ENCODE measurements around the gene FMN1.

FMN1 gene

DNA sequence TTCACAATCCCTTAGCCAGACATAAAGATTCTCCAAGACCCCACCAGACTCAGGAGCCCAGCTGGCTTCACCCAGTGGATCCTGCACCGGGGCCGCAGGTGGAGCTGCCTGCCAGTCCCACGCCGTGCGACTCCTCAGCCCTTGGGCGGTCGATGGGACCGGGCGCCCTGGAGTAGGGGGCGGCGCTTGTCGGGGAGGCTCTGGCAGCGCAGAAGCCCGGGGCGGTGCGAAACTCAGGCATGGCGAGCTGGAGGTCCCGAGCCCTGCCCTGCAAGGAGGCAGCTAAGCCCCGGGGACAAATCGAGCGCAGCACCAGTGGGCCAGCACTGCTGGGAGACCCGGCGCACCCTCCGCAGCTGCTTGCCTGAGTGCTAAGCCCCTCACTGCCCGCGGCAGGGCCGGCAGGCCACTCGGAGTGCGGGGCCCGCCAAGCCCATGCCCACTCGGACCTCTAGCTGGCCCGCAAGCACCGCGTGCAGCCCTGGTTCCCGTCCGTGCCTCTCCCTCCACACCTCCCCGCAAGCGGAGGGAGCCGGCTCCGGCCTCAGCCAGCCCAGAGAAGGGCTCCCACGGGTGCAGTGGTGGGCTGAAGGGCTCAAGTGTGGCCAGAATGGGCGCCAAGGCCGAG is 175.0 kb downstream of the FMN1 start:
- H3K9me3 Mint-ChIP-seq: no peaks in the 10 kb centered on the region
- H3K27me3 Mint-ChIP-seq: no peaks in the 10 kb centered on the region
- H3K4me1 Mint-ChIP-seq: no peaks in the 10 kb centered on the region
- ATAC-seq (no peak), DNase-seq (no peak)
- no peak overlapping the region for H3K27ac Mint-ChIP-seq
- no peak overlapping the region for H3K4me3 Mint-ChIP-seq

DNA sequence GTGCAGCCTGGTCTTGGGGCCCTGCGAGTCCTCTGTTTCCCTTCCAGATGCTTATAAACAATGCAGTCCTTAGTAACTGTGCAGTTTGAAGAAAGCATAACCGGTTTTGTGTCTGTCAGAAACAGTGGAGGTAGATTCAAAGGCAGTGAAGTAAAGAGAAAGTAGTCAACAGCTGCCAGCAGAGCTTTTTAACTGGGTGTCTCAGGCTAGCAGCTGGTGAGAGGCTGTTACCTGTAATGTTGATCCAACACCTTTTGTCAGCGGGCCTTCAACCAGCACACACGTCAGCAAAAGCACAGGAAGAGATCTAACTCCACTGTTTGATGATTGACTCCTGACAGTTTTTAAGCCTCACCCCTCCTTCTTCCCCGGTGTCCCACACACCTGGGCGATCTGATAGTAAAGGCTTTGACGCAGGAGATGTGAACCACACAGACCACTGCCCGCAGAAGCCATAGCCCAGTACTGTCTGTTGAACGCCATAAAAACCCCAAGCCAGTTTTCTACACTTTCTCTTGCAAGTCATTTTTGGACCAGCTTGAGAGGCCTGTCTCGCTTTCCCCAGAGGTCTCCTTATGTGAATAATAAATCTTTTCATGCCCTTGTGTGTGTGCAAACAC is 178.0 kb downstream of the FMN1 start:
- no peaks in the 10 kb centered on the region for H3K9me3 Mint-ChIP-seq

DNA sequence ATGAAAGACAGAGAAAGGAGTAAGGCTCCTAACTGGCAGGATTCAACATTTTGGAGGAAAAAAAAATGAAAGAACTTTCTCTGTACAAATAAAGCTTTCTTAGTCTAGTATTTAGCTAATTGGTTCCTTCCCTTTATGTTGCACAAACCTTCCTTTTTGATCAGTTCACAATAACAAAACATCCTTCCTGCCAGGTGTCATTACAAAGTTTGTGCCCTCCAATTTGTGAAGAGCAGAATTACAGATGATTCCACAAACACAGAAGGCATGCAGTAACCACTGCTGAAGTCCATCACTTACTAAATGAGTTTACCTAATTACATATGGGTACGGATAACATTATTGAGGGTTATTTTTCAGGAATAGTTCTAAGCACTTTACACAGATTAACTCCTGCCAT is 179.9 kb downstream of the FMN1 start:
- Mint-ChIP-seq H3K27ac (no peak overlapping the region), H3K27me3 (no peaks in the 10 kb centered on the region), H3K9me3 (no peaks in the 10 kb centered on the region), H3K4me3 (no peak overlapping the region), H3K4me1 (no peaks in the 10 kb centered on the region)
- ATAC-seq (no peak), DNase-seq (no peak)

More for the DNA sequence above, 178.0 kb downstream of the FMN1 start:
- peak overlapping the region in 1 of 2 donors; percentile 23 for H3K4me3 Mint-ChIP-seq
- ATAC-seq: peak; percentile 87
- H3K27ac Mint-ChIP-seq: peak overlapping the region; percentile 59 to 65
- H3K27me3 Mint-ChIP-seq: no peaks in the 10 kb centered on the region
- DNase-seq: peak in 1 of 2 donors; percentile 57
- no peaks in the 10 kb centered on the region for H3K4me1 Mint-ChIP-seq

DNA sequence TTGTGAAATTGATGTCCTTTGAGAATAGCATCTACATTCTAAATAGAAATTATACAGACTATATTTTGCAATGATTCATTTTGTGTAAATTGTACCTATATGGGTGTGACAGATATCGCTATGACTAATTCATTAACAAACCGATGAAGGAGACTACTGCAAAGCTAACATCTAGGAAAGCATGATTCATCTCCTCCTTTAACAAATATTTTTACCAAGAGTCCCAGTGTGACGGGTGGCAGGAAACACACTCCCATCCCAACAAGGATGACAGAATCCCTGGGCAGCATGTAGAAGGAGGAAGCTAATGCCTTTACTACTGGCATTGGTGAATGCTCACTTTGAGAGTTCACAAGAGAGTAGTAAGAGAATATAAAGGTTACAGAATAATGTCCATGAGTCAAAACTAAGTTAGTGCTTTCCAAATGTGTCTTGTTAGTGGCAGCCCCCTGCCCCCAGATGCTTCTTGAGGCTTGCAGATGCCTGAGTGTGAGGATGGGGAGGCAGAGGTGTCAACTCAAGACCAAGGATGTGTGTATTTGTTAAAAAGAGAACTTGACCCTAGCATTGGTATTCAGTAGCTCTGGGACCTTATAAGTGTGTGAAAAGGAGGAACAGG is 180.6 kb downstream of the FMN1 start:
- Mint-ChIP-seq H3K9me3 (no peaks in the 10 kb centered on the region), H3K4me1 (no peaks in the 10 kb centered on the region), H3K27ac (no peak overlapping the region), H3K27me3 (peaks cover 5% of the 10 kb centered on the region), H3K4me3 (no peak overlapping the region)
- ATAC-seq (peak; percentile 62), DNase-seq (no peak)

DNA sequence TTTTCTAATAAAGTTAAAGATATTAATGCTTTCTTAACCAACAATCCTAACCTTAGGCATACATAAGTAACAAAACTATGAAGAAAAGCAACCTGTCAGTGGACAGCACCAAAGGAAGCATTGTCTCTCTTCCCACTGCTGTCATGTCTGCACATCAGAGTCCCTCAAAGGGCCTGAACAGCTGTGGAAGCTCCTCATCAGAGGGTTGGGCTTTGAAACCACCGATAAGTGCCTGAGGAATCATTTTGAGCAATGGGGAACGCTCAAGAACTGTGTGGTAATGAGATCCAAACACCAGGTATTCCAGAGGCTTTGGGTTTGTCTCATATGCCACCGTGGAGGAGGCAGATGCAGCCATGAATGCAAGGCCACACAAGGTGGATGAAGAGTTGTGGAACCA is 182.5 kb downstream of the FMN1 start:
- DNase-seq (no peak), ATAC-seq (no peak)
- no peaks in the 10 kb centered on the region for H3K9me3 Mint-ChIP-seq
- H3K4me1 Mint-ChIP-seq: no peaks in the 10 kb centered on the region
- H3K27ac Mint-ChIP-seq: no peak overlapping the region
- peaks cover 20% of the 10 kb centered on the region for H3K27me3 Mint-ChIP-seq
- no peak overlapping the region for H3K4me3 Mint-ChIP-seq

DNA sequence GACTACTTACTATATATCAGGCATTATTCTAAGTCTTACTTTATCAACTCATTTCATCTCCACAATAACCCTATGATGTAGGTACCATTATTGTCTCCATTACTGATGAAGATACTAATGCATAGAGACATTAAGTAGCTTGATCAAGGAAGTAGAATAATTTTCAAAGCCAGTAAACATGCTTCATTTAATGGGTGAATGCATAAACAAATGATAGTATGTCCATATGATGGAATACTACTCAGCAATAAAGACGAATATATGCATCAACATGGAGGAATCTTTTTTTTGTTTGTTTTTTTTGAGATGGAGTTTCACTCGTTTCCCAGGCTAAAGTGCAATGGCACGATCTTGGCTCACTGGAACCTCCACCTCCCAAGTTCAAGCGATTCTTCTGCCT is 184.9 kb downstream of the FMN1 start:
- peaks cover 31% of the 10 kb centered on the region for H3K27me3 Mint-ChIP-seq

DNA sequence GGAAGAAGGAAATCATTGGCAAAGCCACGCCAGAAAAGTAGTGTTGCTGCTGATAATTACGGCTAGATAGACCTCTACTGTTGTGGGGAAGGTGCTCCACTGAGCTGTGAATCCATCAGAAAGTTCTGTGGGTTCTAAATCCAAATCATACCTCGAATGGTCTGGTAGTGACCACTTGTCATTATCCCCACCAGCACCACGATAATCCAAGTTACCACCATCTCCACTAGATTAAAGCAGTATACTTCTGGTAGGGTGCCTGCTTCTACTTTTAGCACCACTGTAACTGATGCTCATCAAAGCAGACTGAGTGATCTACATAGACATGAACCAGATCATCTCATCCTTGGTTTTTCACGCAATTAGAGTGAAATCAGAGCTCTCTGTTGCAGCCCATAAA is 185.5 kb downstream of the FMN1 start:
- Mint-ChIP-seq H3K27me3 (peaks cover 31% of the 10 kb centered on the region), H3K9me3 (no peaks in the 10 kb centered on the region), H3K27ac (no peak overlapping the region), H3K4me3 (no peak overlapping the region), H3K4me1 (no peaks in the 10 kb centered on the region)
- DNase-seq (no peak), ATAC-seq (no peak)

More for the DNA sequence above, 184.9 kb downstream of the FMN1 start:
- DNase-seq: no peak
- Mint-ChIP-seq H3K4me1 (no peaks in the 10 kb centered on the region), H3K9me3 (no peaks in the 10 kb centered on the region), H3K4me3 (no peak overlapping the region), H3K27ac (no peak overlapping the region)
- ATAC-seq: no peak

DNA sequence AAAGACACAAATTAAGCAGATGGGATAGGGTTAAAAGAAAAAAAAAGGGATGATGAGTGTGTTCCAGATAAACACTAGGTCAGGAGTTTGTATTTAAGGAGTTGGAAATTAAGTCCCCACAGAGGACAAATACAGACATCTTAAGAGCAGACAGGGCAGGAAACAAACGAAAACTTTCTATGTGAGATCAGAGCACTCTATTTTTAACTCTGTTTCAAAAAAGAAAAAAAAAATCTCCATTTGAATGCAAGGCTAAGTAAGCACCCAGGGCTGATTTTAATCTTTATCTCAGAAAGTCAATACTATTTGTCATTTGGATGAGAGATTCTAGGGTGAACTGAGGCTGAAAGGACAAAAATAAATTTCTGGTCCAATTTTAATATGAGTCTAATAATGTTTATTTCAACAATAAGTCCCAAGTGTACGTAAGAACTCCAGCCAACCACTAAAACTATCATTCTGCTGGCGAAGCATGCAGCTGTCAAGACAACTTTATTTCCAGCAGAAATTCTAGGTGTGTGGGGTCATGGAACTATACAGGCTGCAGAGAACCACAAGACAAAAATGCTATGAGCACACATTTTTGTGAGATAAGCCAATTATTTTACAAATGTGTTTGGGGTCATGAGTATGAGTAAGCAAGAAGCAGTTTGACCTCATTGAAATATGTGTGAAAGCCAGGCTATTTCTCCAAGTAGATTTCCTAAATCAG is 186.1 kb downstream of the FMN1 start:
- H3K9me3 Mint-ChIP-seq: no peaks in the 10 kb centered on the region
- no peak for DNase-seq
- H3K4me1 Mint-ChIP-seq: no peaks in the 10 kb centered on the region
- no peak overlapping the region for H3K4me3 Mint-ChIP-seq
- ATAC-seq: no peak
- peaks cover 31% of the 10 kb centered on the region for H3K27me3 Mint-ChIP-seq
- H3K27ac Mint-ChIP-seq: peak overlapping the region in 1 of 2 donors; percentile 57

DNA sequence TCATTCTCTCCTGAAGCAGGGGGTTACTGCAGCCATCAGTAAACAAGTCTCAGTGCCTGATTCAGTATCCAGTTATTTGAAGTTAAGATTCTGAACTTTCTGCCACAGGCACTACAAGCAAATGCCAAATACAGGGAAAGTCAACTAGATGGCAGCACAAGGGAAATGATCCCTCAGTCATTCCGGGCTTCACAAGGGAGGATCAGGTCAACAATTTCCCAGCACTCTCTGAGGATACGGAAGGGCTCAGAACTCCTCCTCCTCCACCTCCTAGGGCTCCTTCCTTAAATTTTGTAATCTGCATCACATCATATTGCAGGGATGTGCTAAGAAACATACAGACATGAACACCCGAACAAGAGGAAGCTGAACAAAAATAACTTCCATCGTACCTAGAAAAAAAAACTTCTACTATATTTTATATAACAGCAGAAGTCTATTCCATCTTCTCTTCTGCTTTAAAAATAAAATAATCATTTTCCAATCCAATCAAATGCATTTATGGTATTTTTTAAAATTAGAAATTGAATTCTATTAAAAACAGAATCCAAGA is 187.1 kb downstream of the FMN1 start:
- H3K4me1 Mint-ChIP-seq: no peaks in the 10 kb centered on the region
- peaks cover 31% of the 10 kb centered on the region for H3K27me3 Mint-ChIP-seq
- peak overlapping the region in 1 of 2 donors; percentile 19 for H3K27ac Mint-ChIP-seq
- no peaks in the 10 kb centered on the region for H3K9me3 Mint-ChIP-seq
- H3K4me3 Mint-ChIP-seq: no peak overlapping the region
- DNase-seq (no peak), ATAC-seq (no peak)

DNA sequence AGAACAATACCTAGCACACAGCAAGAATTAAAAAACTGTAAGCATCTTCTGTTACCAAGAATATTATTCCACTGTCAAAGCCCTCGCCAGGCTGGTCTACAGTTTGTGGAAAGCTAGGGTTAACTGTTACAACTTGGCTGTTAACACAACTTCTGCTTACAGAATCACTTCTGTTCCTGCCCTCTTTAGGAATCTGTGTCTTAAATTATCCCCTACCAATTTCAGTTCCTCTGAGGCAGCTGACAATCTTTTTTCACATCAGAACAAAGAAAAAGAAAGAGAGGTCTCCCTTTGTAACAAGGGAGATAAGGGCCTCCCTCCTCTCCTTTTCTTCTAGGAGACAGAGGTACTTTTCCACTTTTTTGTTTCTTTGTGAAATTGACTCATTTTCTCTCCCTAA is 188.9 kb downstream of the FMN1 start:
- peaks cover 31% of the 10 kb centered on the region for H3K27me3 Mint-ChIP-seq
- DNase-seq: no peak

DNA sequence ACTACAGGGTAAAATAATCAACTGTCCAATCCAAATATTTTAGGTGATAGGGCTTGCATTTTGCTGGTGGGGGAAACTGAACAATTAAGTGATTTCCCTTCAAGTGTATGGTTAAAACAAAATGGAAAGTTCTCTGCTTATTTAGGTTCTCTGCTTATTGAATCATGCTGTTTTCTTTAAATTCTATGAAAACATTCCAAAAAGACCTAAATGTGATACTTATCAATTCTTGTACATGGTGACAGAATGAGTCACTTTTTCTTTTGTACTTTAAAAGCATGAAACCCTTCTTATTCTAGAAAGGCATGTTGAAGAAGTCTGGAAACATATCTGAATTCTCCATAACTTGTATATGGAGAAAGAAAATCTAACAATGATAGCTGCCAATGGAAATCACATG is 192.6 kb downstream of the FMN1 start:
- no peaks in the 10 kb centered on the region for H3K9me3 Mint-ChIP-seq
- H3K27ac Mint-ChIP-seq: peak overlapping the region in 1 of 2 donors; percentile 80
- DNase-seq (no peak), ATAC-seq (no peak)
- H3K27me3 Mint-ChIP-seq: peaks cover 16% of the 10 kb centered on the region
- H3K4me1 Mint-ChIP-seq: no peaks in the 10 kb centered on the region
- H3K4me3 Mint-ChIP-seq: no peak overlapping the region

More for the DNA sequence above, 188.9 kb downstream of the FMN1 start:
- Mint-ChIP-seq H3K4me1 (no peaks in the 10 kb centered on the region), H3K9me3 (no peaks in the 10 kb centered on the region), H3K27ac (no peak overlapping the region), H3K4me3 (no peak overlapping the region)
- ATAC-seq: no peak

DNA sequence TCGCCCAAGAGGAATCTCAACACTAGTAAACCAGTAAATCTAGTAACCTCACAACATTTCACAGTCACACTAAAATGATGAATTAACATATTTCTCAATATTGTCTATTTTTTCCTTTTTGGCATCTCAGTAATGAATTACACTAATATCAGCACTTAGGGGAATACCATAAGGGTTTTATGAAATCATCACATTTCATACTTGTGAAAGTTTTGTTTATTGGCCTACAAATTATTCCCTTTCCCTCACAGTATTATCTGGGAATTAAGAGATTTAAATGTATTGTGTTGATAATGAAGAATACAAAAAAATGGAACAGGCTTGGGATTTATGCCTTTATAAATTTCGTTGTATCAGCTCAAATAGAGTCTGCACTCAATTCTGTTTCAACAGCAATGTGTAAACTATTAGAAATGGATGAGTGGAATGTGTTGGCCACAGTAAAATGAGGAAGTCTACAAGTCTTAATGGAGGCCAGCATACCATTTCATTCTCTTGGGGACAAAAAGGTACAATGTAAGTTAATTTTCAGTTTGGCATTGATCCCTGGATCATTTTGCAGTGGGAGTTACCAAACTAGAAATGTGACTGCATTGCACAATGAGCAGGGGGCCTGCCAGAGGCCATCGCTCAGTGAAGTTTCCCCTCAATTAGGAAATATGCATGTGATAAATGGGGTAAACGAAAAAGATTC is 195.4 kb downstream of the FMN1 start:
- no peak for DNase-seq
- Mint-ChIP-seq H3K27me3 (peaks cover 7% of the 10 kb centered on the region), H3K4me1 (no peaks in the 10 kb centered on the region), H3K4me3 (no peak overlapping the region), H3K27ac (no peak overlapping the region), H3K9me3 (no peaks in the 10 kb centered on the region)
- no peak for ATAC-seq

DNA sequence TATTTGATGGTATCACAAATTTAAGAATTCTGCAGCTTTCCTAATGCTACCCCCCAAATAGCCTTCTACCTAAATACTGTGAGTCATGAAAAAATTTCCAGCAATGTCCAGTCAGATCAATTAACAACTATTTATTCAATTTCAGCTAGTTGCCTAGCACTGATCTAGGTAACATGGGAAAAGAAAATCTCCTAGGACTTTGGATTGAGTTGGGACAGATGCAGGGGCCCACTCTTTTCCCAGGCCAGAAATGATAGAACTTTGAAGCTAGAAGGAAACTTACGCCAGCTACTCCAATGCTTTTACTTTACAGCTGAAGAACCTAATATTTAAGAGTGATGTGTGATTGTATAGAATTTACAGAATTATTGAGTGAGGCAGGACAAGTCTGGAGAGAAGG is 196.3 kb downstream of the FMN1 start:
- H3K27me3 Mint-ChIP-seq: peaks cover 7% of the 10 kb centered on the region
- H3K9me3 Mint-ChIP-seq: no peaks in the 10 kb centered on the region
- no peaks in the 10 kb centered on the region for H3K4me1 Mint-ChIP-seq

DNA sequence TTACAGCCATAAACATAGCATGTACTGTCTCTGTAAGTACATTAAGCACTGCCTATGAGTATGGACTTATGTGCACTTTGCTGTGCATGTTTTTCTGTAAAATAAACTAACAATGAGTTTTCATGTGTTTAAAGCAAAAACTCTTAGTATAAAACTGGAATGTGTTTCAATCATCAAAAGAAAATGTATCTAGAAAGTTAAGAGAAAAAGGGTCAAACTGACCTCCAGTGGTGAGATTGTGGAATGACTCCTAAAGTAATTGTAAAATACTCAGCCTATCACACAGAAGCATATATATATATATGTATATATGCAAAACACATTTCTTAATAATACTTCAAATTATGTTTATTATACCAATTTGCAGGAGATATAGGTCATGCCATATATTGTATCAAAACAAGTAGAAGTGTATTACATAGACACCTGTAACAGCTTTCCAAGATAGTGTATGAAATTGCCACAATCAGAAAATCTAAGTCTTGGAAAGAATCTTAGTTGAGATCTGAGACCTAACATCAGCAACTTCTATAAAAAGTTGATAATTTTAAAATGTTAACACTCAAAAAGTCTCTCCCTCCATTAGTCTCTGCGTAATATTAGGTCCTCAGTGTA is 199.6 kb downstream of the FMN1 start:
- Mint-ChIP-seq H3K4me1 (no peaks in the 10 kb centered on the region), H3K27ac (no peak overlapping the region), H3K27me3 (peaks cover 3% of the 10 kb centered on the region), H3K9me3 (no peaks in the 10 kb centered on the region), H3K4me3 (no peak overlapping the region)
- ATAC-seq (no peak), DNase-seq (no peak)

More for the DNA sequence above, 196.3 kb downstream of the FMN1 start:
- ATAC-seq (no peak), DNase-seq (no peak)
- Mint-ChIP-seq H3K27ac (no peak overlapping the region), H3K4me3 (no peak overlapping the region)

DNA sequence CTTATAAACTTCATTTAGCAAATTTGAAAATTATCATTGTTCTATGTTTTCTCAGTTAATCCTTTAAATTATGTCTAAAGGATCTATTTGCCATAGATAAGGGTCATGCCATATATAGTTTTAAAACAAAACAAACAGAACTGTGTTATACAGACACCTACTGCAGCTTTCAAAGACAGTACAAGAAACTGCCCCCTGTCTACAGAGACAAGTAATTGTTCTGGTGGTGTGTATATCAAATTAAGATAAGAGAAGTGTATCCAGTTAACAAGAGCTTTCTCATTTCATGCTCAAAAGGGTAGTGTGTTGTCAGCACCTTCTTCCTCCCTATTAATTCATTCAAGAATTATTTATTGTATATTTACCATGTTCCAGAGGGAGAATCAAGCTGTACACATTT is 201.2 kb downstream of the FMN1 start:
- H3K27ac Mint-ChIP-seq: no peak overlapping the region
- no peak for ATAC-seq

More for the DNA sequence above, 201.2 kb downstream of the FMN1 start:
- Mint-ChIP-seq H3K4me1 (no peaks in the 10 kb centered on the region), H3K27me3 (no peaks in the 10 kb centered on the region), H3K9me3 (no peaks in the 10 kb centered on the region), H3K4me3 (no peak overlapping the region)
- DNase-seq: no peak
